Epithelial cell of esophagus (primary cell): ENCODE measurements around the gene CRIM1.

ENCODE experiments used
- DNase-seq: peaks from one replicate; pipeline ENCODE4 v3.0.0; 2010; ENCODE audit warnings: low read depth
- H3K4me3 ChIP-seq: 2 replicates; pipeline ENCODE4 v1.5.1; 2011; ENCODE audit warnings: mild to moderate bottlenecking, low read length, control low read depth
- TF ChIP-seq, protein P1 (sequence below): IDR thresholded peaks from 2 replicates; pipeline ENCODE4 v1.5.1; 2011; ENCODE audit warnings: low read depth, mild to moderate bottlenecking, low read length, control low read depth, inconsistent platforms; ENCODE audit not compliant: insufficient read depth; ENCODE audit errors: missing control alignments

CRIM1 gene

GRCh38 chr2:36420569-36421181, 65.1 kb downstream of the CRIM1 start:
- TF ChIP-seq, protein P1, sequence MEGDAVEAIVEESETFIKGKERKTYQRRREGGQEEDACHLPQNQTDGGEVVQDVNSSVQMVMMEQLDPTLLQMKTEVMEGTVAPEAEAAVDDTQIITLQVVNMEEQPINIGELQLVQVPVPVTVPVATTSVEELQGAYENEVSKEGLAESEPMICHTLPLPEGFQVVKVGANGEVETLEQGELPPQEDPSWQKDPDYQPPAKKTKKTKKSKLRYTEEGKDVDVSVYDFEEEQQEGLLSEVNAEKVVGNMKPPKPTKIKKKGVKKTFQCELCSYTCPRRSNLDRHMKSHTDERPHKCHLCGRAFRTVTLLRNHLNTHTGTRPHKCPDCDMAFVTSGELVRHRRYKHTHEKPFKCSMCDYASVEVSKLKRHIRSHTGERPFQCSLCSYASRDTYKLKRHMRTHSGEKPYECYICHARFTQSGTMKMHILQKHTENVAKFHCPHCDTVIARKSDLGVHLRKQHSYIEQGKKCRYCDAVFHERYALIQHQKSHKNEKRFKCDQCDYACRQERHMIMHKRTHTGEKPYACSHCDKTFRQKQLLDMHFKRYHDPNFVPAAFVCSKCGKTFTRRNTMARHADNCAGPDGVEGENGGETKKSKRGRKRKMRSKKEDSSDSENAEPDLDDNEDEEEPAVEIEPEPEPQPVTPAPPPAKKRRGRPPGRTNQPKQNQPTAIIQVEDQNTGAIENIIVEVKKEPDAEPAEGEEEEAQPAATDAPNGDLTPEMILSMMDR, result no peak
- no peak for DNase-seq
- H3K4me3 ChIP-seq, result no peak overlapping the region

DNA sequence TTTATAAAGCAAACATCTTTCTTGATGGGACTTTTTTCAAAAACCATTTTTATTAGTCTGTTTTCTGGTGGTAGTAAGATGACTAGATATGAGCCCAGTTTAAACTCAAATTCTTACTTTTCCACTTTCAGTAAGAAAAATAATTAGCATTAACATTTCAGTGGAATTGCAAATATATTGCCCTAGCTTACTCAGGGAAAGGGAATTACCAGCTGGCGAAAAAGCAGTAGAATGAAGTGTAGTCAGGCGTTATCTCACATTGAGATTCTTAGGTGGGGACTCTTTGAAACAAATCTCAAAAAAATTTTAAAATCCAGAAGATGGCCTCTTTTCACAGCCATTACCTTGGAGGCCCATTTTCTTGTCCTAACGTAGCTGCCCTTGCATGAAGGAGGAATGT, 65.8 kb downstream of the CRIM1 start:
- no peak overlapping the region for H3K4me3 ChIP-seq
- DNase-seq, result no peak
- TF ChIP-seq, protein P1, result no peak

DNA sequence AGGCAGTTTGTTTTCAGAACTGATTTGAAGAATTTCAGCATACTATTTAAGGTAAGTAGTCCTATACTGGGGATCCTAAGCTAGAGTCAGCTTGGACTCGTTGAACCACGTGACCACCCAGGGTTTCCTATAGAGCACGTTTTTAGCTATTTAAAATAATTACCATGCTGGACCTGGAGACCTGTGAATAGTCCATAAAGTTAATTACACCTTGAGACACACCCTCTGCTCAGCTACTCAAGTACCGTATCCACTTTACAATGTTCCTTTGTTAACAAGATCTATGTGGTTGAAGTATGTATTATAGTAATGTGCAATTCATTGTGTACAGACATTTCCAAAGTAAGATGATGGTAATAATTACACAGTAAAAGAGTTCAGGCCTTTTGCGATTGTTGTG, 67.6 kb downstream of the CRIM1 start:
- no peak overlapping the region for H3K4me3 ChIP-seq
- DNase-seq, result no peak
- TF ChIP-seq, protein P1, result no peak

DNA sequence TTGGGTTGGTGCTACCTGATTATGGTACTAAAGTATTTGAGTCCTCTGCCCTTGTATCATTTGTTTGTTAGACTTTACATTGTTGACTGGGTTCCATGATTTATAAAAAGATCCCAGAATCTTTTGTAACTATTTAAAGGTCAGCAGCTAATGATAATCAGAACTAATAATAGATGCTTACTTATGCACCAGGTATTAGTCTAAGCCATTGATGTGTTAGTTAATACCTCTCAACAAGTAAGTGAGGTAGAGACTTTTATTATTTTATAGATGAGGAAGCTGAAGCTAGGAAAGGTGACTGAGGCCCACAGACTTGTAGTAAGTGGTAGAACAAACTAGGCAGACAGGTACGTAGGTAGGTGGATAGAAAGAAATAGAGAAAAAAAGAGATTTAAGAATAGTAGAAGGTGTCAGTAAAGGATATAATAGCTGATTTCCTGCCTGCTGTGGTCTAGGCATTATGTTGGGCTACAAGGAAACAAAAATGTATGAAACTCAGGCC, 68.1 kb downstream of the CRIM1 start:
- H3K4me3 ChIP-seq, result no peak overlapping the region
- TF ChIP-seq, protein P1, result no peak
- no peak for DNase-seq

- H3K4me3 ChIP-seq, result no peak overlapping the region
- TF ChIP-seq, protein P1, result no peak
- DNase-seq, result no peak
Measured at GRCh38 chr2:36425608-36426355, 70.2 kb downstream of the CRIM1 start.

GRCh38 chr2:36427790-36428243, 72.2 kb downstream of the CRIM1 start:
- DNase-seq, result no peak
- TF ChIP-seq, protein P1, result no peak
- H3K4me3 ChIP-seq, result no peak overlapping the region
